NB4 (cell line): ENCODE results near the gene KIAA0930.

Source experiments
- CTCF ChIP-seq: IDR thresholded peaks from one replicate; pipeline ENCODE4 v1.5.1; 2012; ENCODE audit warnings: low read depth, low read length
- MAX ChIP-seq: IDR thresholded peaks from 2 replicates; pipeline ENCODE4 v1.6.1; 2011; ENCODE audit warnings: low read depth, low read length
- POLR2A ChIP-seq: IDR thresholded peaks from 2 replicates; pipeline ENCODE4 v1.6.1; 2011; ENCODE audit warnings: mild to moderate bottlenecking; ENCODE audit not compliant: insufficient read length; ENCODE audit errors: extremely low read depth

GRCh38 chr22:45195616-45196015 is 45.1 kb downstream of the KIAA0930 start:
- TF ChIP-seq CTCF (no peak), POLR2A (no peak), MAX (no peak)
